SK-N-SH (cell line): Measurements from ENCODE around the gene DHODH. TPM values are rescaled to one million over a fixed set of nuclear protein-coding genes. Genes with fewer than 3 reads are reported as not detected.
"Not testable (repeated sequence)": the region's sequence is repeated elsewhere in the genome, so short reads cannot be mapped to it uniquely, and the experiment has no call there.

Experiments
- CTCF ChIA-PET: fragments of 300-600, 350-600 bp; formaldehyde crosslinking; extraction: SDS; loops from one replicate; lab custom pipeline; 2021; lab: Yijun Ruan, JAX
- POLR2A ChIA-PET: fragments of 350-600 bp; sonication (Branson Sonifier 250); formaldehyde crosslinking; extraction: SDS; loops from one replicate; lab custom pipeline; 2020; ENCODE audit warnings: antibody characterized with exemption, inconsistent platforms; lab: Yijun Ruan, JAX
- DNase-seq: peaks from one replicate; pipeline ENCODE4 v3.0.0; 2012
- H2AFZ ChIP-seq: fragments of 200-600 bp; sonication (generic); 2 replicates; pipeline ENCODE4 v1.8.1; 2016; ENCODE audit warnings: antibody characterized with exemption, mild to moderate bottlenecking, low read depth
- H3F3A ChIP-seq: fragments of 200-600 bp; sonication (generic); replicated peaks from 2 replicates; pipeline ENCODE3; 2016; ENCODE audit warnings: antibody characterized with exemption, mild to moderate bottlenecking; ENCODE audit not compliant: insufficient read depth
- H3K27ac ChIP-seq, 2 experiments: fragments of 200-500 bp in 1 of 2; fragments of 200-600 bp in 1 of 2; sonication (Bioruptor generic) in 1 of 2; sonication (generic), shearing (Covaris generic) in 1 of 2; 2 replicates each; pipeline versions ENCODE4 v1.5.1 to v1.6.1; 2014 to 2016; ENCODE audit warnings: low read depth in 2 of 2, inconsistent platforms in 1 of 2, low read length in 1 of 2, mild to moderate bottlenecking in 1 of 2, mixed read lengths in 1 of 2
- H3K27me3 ChIP-seq: fragments of 200-600 bp; sonication (generic), shearing (Covaris generic); 2 replicates; pipeline ENCODE4 v1.6.1; 2016; ENCODE audit warnings: mixed run types; ENCODE audit not compliant: insufficient read depth
- H3K36me3 ChIP-seq, 2 experiments: fragments of 200-500 bp in 1 of 2; fragments of 200-600 bp in 1 of 2; sonication (Bioruptor generic) in 1 of 2; sonication (generic) in 1 of 2; replicated peaks in 1 of 2; 2 replicates each; pipeline versions ENCODE3 to v1.5.1; 2014 to 2016; ENCODE audit warnings: low read length in 1 of 2, mild to moderate bottlenecking in 1 of 2; ENCODE audit not compliant: insufficient read depth in 2 of 2, control insufficient read depth in 1 of 2
- H3K4me1 ChIP-seq, 2 experiments: fragments of 200-500 bp in 1 of 2; fragments of 200-600 bp in 1 of 2; sonication (Bioruptor generic) in 1 of 2; sonication (generic), shearing (Covaris generic) in 1 of 2; 2 replicates each; pipeline versions ENCODE4 v1.5.1 to v1.6.1; 2014 to 2016; ENCODE audit warnings: low read depth in 1 of 2, low read length in 1 of 2, mixed run types in 1 of 2; ENCODE audit not compliant: insufficient read depth in 2 of 2, control insufficient read depth in 1 of 2
- H3K4me2 ChIP-seq: fragments of 200-600 bp; sonication (generic), shearing (Covaris generic); 2 replicates; pipeline ENCODE4 v1.6.1; 2017; ENCODE audit warnings: mixed run types
- H3K4me3 ChIP-seq, 2 experiments: fragments of 200-500 bp in 1 of 2; fragments of 200-600 bp in 1 of 2; sonication (Bioruptor generic) in 1 of 2; sonication (generic), shearing (Covaris generic) in 1 of 2; 2 replicates each; pipeline versions ENCODE4 v1.5.1 to v1.8.1; 2014 to 2016; ENCODE audit warnings: low read depth in 2 of 2, inconsistent platforms in 1 of 2, low read length in 1 of 2, mild to moderate bottlenecking in 1 of 2, mixed read lengths in 1 of 2, moderate library complexity in 1 of 2
- H3K79me2 ChIP-seq: fragments of 200-600 bp; sonication (generic); 2 replicates; pipeline ENCODE4 v1.8.1; 2017; ENCODE audit warnings: mild to moderate bottlenecking; ENCODE audit not compliant: insufficient read depth
- H3K9ac ChIP-seq: fragments of 200-600 bp; sonication (generic); 2 replicates; pipeline ENCODE4 v1.6.1; 2017; ENCODE audit warnings: mixed run types
- H3K9me2 ChIP-seq: fragments of 200-600 bp; sonication (generic); 2 replicates; pipeline ENCODE4 v1.6.1; 2017; ENCODE audit warnings: mixed run types
- H3K9me3 ChIP-seq: fragments of 200-600 bp; sonication (generic); 2 replicates; pipeline ENCODE4 v1.6.1; 2017; ENCODE audit warnings: mixed run types, mild to moderate bottlenecking, moderate library complexity
- H4K20me1 ChIP-seq: fragments of 200-600 bp; sonication (generic); 2 replicates; pipeline ENCODE4 v1.6.1; 2017; ENCODE audit warnings: mild to moderate bottlenecking, mixed run types; ENCODE audit not compliant: insufficient read depth
- ELF1 ChIP-seq: IDR thresholded peaks from 2 replicates; pipeline ENCODE4 v1.4.0; 2012
- EZH2phosphoT487 ChIP-seq: fragments of 200-600 bp; sonication (generic); IDR thresholded peaks from 2 replicates; pipeline ENCODE4 v1.6.1; 2017; ENCODE audit warnings: low read depth, mixed run types, mild to moderate bottlenecking, antibody characterized with exemption, moderate library complexity, borderline replicate concordance
- FOXJ3 ChIP-seq: sonication (generic); formaldehyde crosslinking; IDR thresholded peaks from 2 replicates; pipeline ENCODE4 v1.5.1; 2020; ENCODE audit warnings: mild to moderate bottlenecking, missing genetic modification reagents
- GATA2 ChIP-seq: sonication (generic); formaldehyde crosslinking; IDR thresholded peaks from 2 replicates; pipeline ENCODE4 v1.5.0; 2020; ENCODE audit warnings: mild to moderate bottlenecking, missing genetic modification reagents
- JUND ChIP-seq: IDR thresholded peaks from 2 replicates; pipeline ENCODE4 v1.4.0; 2012
- RCOR1 ChIP-seq: fragments of 150-350 bp; IDR thresholded peaks from 2 replicates; pipeline ENCODE4 v1.6.1; 2017; ENCODE audit warnings: antibody characterized with exemption, low read length
- RFX5 ChIP-seq: IDR thresholded peaks from 2 replicates; pipeline ENCODE4 v1.6.1; 2012; ENCODE audit warnings: mild to moderate bottlenecking, improper control_type of control experiment, low read length
- RXRA ChIP-seq: IDR thresholded peaks from 2 replicates; pipeline ENCODE4 v1.4.0; 2012; ENCODE audit warnings: low read depth, mild to moderate bottlenecking, borderline replicate concordance
- TAF1 ChIP-seq: IDR thresholded peaks from 2 replicates; pipeline ENCODE4 v1.6.1; 2012; ENCODE audit warnings: low read depth, mild to moderate bottlenecking, low read length, moderate library complexity, borderline replicate concordance
- TCF12 ChIP-seq: IDR thresholded peaks from 2 replicates; pipeline ENCODE4 v1.4.0; 2012
- WGBS: methylation state at CpG from one replicate; pipeline ENCODE4 v1.1.6; 2017; ENCODE audit warnings: low lambda C conversion rate; 5-methylcytosine and 5-hydroxymethylcytosine counted together
- polyA plus RNA-seq, 3 experiments: library from polyadenylated mRNA; depleted of rRNA; stranded (reverse); fragments of >200 nt; gene quantifications; 2 replicates each; pipeline ENCODE4 v1.2.3, GENCODE V29; 2012
- TF ChIP-seq, protein P1 (sequence below): fragments of 150-350 bp; IDR thresholded peaks from 2 replicates; pipeline ENCODE4 v1.6.1; 2016; ENCODE audit warnings: mild to moderate bottlenecking, low read depth, low read length
- TF ChIP-seq, protein P2 (sequence below): IDR thresholded peaks from 2 replicates; pipeline ENCODE4; 2012
- TF ChIP-seq, protein P3 (sequence below): IDR thresholded peaks from 2 replicates; pipeline ENCODE4 v1.6.1; 2012; ENCODE audit warnings: mild to moderate bottlenecking, low read depth, low read length, moderate library complexity

Gene DHODH
- polyA plus RNA-seq, 1 of the 3 experiments (the other 2 are of a cell fraction) = 10.9 TPM

DNA sequence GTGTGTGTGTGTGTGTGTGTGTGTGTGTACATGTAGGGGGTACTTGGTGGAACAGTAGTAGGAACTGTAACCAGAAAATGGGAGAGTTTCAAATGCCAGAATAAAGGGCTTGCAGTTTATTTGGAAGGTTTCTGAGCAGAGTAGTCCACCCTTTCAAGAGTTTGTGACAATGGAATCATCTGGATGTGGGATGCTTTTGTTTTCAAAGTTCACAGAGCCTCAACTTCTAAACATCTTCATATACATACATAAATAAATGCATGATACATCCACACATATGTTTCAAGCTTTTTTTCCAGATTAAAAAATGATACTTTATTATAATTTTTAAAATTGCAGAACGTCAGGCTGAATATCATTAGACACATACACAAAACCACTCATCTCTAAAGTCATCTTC, 5.9 kb upstream of the DHODH start (continued):
- TF ChIP-seq, protein P1, sequence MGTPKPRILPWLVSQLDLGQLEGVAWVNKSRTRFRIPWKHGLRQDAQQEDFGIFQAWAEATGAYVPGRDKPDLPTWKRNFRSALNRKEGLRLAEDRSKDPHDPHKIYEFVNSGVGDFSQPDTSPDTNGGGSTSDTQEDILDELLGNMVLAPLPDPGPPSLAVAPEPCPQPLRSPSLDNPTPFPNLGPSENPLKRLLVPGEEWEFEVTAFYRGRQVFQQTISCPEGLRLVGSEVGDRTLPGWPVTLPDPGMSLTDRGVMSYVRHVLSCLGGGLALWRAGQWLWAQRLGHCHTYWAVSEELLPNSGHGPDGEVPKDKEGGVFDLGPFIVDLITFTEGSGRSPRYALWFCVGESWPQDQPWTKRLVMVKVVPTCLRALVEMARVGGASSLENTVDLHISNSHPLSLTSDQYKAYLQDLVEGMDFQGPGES = no peak

DNA sequence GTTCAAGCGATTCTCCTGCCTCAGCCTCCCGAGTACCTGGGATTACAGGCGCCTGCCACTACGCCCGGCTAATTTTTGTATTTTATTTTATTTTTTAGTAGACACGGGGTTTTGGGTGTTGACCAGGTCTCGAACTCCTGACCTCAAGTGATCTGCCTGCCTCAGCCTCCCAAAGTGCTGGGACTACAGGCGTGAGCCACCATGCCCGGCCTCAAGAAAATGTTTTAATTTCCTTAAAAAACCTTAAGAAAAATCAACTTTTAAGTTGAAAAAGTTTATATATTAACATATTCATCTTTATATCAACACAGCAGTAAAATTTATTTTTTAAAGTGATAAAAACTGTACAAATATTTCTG, 500 bp upstream of the DHODH start:
- peak overlapping the region; percentile 24 to 52; a peak in 2 of 4 replicates for H3K4me3 ChIP-seq
- H3K4me2 ChIP-seq = peak overlapping the region; percentile 63; the same call in 1 of the 2 replicates
- H3K9me2 ChIP-seq, H3K9me3 ChIP-seq, H3K9ac ChIP-seq, H3K36me3 ChIP-seq, POLR2A ChIA-PET, DNase-seq, H4K20me1 ChIP-seq, H3K27me3 ChIP-seq, H3K79me2 ChIP-seq, H3K4me1 ChIP-seq, H3F3A ChIP-seq, CTCF ChIA-PET: not testable (repeated sequence)
- 83% methylated on average over 9 of the region's 9 CpGs for WGBS
- peak overlapping the region in 1 of 2 experiments; percentile 71; a peak in 2 of 4 replicates for H3K27ac ChIP-seq
- peak overlapping the region; percentile 98 for H2AFZ ChIP-seq

DNA sequence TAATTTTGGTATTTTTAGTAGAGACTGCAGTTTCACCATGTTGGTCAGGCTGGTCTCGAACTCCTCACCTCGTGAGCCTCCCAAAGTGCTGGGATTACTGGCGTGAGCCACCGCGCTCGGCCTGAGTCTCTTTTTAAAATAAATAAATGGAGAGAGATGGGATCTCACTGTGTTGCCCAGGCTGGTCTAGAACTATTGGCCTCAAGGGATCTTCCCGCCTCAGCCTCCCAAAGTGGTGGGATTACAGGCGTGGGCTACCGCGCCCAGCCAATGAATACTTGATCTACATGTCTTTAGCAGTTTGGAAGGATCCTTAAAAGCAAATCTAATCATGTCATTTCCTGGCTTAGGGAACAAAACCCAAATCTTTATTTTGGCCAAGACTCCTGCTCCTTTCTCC, 1.2 kb downstream of the DHODH start:
- Histone ChIP-seq H3K27ac (no peak overlapping the region), H2AFZ (no peak overlapping the region), H3F3A (peaks cover 5% of the 10 kb centered on the region), H3K4me3 (no peak overlapping the region), H3K9me2 (no peaks in the 10 kb centered on the region), H3K4me2 (peak overlapping the region; percentile 82; the same call in 1 of the 2 replicates), H3K9ac (no peak overlapping the region), H3K27me3 (no peaks in the 10 kb centered on the region), H3K79me2 (peaks cover 8% of the 10 kb centered on the region; the same call in 1 of the 2 replicates), H3K9me3 (no peaks in the 10 kb centered on the region), H3K36me3 (peaks cover 0 to 11% of the 10 kb centered on the region in 2 experiments), H3K4me1 (no peaks in the 10 kb centered on the region; a peak in 1 of 4 replicates), H4K20me1 (no peaks in the 10 kb centered on the region)
- ChIA-PET POLR2A (no interaction called here), CTCF (no interaction called here)
- DNase-seq = no peak
- TF ChIP-seq RXRA (no peak), GATA2 (CRISPR knock-in tag) (no peak), ELF1 (no peak), TAF1 (no peak), FOXJ3 (CRISPR knock-in tag) (no peak), RFX5 (no peak), TCF12 (no peak), RCOR1 (no peak), JUND (no peak), EZH2phosphoT487 (no peak)
- TF ChIP-seq, protein P2, sequence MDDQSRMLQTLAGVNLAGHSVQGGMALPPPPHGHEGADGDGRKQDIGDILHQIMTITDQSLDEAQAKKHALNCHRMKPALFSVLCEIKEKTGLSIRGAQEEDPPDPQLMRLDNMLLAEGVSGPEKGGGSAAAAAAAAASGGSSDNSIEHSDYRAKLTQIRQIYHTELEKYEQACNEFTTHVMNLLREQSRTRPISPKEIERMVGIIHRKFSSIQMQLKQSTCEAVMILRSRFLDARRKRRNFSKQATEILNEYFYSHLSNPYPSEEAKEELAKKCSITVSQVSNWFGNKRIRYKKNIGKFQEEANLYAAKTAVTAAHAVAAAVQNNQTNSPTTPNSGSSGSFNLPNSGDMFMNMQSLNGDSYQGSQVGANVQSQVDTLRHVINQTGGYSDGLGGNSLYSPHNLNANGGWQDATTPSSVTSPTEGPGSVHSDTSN = no peak
- TF ChIP-seq, protein P3, sequence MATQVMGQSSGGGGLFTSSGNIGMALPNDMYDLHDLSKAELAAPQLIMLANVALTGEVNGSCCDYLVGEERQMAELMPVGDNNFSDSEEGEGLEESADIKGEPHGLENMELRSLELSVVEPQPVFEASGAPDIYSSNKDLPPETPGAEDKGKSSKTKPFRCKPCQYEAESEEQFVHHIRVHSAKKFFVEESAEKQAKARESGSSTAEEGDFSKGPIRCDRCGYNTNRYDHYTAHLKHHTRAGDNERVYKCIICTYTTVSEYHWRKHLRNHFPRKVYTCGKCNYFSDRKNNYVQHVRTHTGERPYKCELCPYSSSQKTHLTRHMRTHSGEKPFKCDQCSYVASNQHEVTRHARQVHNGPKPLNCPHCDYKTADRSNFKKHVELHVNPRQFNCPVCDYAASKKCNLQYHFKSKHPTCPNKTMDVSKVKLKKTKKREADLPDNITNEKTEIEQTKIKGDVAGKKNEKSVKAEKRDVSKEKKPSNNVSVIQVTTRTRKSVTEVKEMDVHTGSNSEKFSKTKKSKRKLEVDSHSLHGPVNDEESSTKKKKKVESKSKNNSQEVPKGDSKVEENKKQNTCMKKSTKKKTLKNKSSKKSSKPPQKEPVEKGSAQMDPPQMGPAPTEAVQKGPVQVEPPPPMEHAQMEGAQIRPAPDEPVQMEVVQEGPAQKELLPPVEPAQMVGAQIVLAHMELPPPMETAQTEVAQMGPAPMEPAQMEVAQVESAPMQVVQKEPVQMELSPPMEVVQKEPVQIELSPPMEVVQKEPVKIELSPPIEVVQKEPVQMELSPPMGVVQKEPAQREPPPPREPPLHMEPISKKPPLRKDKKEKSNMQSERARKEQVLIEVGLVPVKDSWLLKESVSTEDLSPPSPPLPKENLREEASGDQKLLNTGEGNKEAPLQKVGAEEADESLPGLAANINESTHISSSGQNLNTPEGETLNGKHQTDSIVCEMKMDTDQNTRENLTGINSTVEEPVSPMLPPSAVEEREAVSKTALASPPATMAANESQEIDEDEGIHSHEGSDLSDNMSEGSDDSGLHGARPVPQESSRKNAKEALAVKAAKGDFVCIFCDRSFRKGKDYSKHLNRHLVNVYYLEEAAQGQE = no peak
- 100% methylated on average over 10 of the region's 10 CpGs for WGBS
